Activated T-cell treated with anti-CD3 and anti-CD28 coated beads for 4 hours (primary cell): ENCODE measurements around the gene SWI5.
A peak's percentile ranks its signal among the peaks of the same experiment; 100 is the strongest.
"Not testable (repeated sequence)": the region's sequence is repeated elsewhere in the genome, so short reads cannot be mapped to it uniquely, and the experiment has no call there.

Experiments used
- DNase-seq: peaks from one replicate; pipeline ENCODE4 v3.0.0-alpha.2; 2020

The SWI5 gene

DNA sequence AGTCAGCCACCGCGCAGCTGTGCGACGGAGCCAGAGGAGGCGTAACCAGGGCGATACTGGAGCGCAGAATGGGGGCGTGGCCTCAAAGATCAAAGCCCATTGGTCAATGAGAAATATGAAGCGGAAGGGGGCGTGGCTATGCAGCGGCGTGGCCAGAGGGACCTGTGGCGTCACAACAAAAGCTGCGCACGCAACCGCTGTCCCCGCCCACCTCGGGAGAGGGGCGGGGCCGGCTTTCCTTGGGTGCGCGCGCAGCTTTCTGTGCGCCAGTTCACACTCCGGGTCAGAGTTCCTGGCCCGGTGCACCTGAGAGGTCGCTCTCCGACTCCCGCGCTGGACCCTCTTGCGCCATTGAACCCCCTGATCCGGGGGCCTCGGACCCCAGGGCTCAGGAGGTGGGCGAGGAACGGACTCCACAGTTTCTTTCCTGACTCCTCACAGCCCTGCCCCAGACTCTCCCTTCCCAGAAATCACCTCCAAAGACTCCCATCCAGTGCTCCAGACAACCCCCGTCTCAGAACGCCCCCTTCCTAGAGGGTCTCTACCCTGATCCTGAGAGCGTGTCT lies at the start of gene SWI5:
Gene SWI5 (plus strand): TSS at position 269 of the 566 bp plus-strand sequence.
- DNase-seq: peak; percentile 100

- no peak for DNase-seq
Observed at GRCh38 chr9:128226412-128226801, 49.7 kb upstream of the SWI5 start.

- DNase-seq: not testable (repeated sequence)
Observed at GRCh38 chr9:128230897-128231296, 45.2 kb upstream of the SWI5 start.

DNA sequence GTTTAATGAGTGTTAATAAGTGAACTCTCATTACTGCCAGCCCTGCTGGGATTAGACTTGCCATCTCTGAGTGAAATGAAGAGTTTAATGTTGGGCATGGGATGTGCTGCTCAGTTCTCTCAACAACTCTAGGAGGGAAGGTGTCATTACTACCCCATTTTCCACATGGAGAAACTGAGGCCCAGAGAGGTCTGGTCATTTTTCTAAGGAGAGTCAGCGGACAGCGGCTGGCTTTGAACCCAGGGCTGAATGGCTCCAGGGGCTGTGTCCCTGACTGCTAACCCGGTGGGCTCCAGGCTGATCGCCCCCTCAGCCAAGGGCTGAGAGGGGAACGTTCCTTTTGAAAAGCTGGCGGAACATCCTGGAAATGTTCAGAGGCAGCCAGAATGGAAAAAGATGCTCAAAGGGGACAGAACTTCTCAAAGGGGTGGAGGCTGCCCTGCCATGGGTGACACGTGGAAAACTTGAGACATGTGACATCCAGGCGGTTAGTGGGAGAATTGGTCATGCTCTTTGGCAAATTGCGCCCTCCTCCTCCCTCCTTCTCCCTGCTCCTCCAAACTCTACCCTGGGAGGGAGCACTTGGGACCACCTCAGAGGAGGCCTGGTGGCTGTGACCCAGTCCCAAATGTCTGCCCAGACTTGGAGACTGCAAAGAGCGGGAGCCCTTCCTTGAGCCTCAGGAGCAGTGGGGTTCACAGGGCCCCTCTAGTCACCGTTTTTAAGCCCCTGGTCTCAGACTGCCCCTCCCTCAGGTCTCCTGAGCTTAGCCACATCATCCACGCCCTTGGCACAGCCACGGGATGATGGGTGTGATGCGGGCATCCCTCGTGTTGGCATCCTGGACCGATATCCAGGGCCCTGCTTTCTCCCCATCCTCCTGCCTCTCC lies 44.2 kb upstream of the SWI5 start:
- DNase-seq: no peak

DNA sequence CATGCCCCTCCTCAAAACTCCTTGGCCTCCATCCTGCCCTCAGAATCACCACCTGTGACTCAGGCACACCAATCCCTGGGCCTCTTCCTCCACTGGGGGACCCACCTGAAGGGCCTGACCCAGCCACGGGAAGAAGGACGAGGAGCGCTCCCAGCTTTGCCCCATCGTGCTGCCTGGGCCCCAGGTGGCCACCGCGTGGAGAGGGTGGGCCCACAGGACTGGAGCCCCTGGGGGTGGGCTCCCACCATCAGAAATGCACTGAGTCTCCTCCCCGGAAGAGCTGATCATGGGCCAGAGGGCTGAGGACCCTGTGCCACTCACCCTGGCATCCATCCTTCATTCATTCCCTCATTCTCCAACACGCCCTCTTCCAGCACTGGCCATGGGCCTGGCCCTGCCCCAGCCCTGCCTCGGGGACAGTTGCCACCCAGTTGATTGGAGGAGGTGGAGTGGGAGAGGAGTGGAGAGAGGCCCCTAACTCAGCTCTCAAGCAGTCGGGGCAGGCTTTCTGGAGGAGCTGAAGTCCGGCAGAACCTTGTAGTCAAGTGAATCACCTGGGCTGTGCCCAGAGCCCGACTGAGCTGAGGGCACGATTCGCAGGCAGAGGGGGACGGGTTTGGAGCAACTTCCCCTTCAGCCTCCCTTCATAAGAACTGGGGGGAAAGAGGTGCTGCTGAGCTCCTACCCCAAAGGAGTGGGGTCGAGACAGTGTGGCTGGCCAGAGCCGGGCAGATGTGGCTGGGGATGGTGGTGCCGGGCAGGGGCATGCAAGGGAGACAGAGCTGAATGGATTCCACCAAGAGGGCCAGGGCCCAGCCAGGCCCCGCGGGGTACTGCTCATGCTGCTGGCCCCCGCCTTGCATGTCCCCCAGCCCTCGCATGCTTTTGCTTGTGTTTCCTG lies 43.3 kb upstream of the SWI5 start:
- no peak for DNase-seq

- no peak for DNase-seq
Observed at GRCh38 chr9:128233817-128234406, 42.2 kb upstream of the SWI5 start.

GRCh38 chr9:128242124-128242523 lies 34.0 kb upstream of the SWI5 start:
- DNase-seq: no peak

DNA sequence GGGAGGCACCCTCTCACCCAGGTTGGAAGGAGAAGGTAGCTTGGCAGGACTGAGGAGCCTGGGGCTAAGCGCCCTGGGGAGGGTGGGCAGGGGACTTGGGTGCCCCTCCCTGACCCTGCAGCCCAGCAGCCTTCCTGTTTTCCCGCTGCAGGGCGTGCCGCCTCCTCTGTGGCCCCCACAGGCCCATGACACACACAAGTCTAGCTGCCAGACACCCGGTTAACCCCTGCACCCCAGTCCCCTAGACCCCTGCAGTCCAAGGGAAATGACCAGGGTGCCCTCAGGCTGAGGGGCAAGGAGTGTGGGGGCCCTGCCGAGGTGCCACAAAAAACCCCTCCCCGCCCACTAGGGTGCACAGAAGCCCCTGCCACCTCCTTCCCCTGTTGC lies 33.3 kb upstream of the SWI5 start:
- no peak for DNase-seq

GRCh38 chr9:128243215-128244018 lies 32.7 kb upstream of the SWI5 start:
- no peak for DNase-seq

DNA sequence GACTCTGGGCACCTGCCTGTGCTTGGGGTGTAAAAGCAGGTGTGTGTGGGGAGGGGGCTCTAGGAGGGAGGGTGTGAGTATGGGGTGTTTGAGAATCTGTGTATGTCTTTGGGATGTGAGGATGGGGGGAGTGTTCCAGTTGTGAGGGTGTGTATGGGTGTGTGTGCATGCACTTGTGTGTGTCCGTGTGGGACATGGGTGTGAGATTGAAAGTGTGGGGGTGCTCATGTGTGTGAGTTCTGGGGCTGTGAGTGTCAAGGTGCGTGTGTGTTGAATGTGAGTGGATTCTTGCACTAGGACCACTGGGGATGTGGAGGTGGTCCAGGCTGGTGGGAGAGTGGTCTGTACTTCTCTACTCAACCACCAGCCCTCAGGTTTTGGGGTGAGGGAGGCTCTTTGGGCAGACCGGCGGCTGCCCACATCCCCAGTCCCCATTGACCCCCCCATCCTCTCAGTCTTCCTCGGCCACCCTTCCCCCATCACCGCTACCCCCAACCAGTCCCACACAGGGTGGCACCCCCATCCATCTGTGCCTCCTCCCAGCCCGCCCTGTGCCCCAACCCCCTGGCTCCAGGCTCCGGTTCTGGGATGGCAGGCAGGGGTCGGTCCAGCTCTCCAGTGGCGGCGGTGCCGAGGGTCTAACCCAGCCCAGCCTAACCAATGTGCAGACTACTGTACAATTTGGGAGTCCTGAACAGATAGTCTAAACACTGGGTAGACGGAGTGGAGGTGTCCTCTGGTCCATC lies 31.8 kb upstream of the SWI5 start:
- DNase-seq: no peak

DNA sequence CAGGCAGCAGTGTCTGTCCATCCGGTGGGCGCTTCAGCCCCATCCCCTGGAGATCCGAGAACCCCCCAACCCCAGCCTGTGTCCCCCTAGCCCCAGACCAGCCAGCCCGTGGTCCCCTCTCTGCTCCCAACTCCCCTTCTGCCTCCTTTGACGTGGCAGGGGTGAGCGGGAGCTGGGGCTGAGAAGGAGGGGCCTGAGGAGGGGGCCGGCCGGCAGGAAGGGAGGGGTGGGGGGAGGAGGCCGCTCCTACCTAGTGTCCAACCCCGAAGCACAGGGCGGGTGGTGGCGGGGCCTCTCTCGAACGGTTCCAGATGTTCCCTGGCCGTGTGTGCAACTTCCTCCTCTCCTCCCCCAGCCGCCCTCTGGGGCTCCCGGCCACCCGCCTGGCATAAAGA lies 31.2 kb upstream of the SWI5 start:
- no peak for DNase-seq

DNA sequence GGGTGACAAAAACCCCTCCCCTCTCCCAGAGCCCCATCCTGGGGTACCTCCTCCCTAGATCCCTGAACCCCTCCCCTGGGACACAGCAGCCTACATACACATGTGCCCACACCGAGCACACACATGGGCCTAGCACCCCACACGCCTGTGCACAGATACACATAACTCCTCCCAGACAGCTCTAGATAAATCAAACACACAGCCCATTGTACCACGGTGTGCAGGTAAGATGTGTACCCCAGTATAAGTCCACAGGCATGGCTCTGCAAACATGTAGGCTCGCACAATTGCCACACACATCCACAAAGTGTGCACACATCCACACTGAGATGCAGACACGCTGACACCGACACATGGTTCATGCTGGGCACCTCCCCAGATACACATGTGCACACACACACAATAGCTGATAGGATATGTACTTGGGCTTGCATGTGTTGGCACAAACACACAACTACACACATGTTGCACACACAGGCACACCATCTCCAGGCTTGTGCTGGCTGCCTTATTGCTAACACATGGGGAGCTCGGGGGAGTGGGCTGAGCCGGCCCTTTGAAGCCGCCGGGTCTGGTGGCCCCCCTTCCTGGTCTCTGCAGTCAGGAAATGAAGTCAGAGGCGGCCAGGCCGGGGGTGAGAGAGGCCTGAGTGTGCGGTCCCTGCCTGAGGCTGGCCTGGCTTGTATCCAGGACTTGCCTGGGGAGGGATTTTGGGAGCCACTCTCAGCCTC lies 30.5 kb upstream of the SWI5 start:
- no peak for DNase-seq

GRCh38 chr9:128246471-128246870 lies 29.6 kb upstream of the SWI5 start:
- DNase-seq: no peak

- no peak for DNase-seq
Observed at GRCh38 chr9:128247226-128247803, 28.8 kb upstream of the SWI5 start.

DNA sequence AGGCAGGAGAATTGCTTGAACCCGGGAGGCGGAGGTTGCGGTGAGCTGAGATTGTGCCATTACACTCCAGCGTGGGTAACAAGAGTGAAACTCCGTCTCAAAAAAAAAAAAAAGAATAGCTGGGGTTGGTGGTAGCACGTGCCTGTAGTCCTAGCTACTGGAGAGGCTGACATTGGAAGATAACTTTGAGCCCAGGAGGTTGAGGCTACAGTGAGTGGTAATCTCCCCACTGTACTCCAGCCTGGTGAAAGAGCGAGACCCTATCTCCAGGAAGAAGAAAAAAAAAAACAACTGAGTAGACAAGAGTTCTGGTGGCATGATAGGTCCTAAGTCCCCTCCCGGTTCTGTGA lies 26.5 kb upstream of the SWI5 start:
- no peak for DNase-seq

GRCh38 chr9:128249908-128250838 lies 25.9 kb upstream of the SWI5 start:
- peak; percentile 100 for DNase-seq

- no peak for DNase-seq
Observed at GRCh38 chr9:128250839-128251731, 25.0 kb upstream of the SWI5 start.

DNA sequence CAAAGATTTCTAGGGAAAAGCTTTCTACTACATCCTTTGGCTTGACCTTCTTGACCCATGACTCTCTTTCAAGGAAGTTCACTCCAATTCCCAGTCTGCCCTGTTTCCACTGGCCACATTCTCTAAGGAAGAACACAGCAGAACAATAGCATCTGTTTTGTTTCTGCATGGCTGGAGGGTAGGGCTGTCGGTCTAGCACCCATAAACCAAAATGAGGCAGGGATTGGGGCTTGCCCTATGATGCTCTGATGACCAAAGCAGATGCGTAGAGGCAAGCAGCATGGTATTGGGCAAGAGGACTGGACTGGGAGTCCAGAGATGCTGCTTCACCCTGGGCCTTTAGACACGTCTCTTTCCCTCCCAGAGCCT lies 24.4 kb upstream of the SWI5 start:
- DNase-seq: no peak
